Neural progenitor cell (in vitro differentiated cells): ENCODE data around the gene ADTRP.

Experiments
- EZH2 ChIP-seq: fragments of 200-600 bp; sonication (generic); IDR thresholded peaks from 2 replicates; pipeline ENCODE4 v1.6.1; 2017; ENCODE audit warnings: antibody characterized with exemption, mild to moderate bottlenecking, moderate library complexity
- TF ChIP-seq, protein P1 (sequence below): fragments of 200-600 bp; sonication (generic); IDR thresholded peaks from 2 replicates; pipeline ENCODE4 v1.5.1; 2017; ENCODE audit warnings: antibody characterized with exemption, mild to moderate bottlenecking

- TF ChIP-seq, protein P1, sequence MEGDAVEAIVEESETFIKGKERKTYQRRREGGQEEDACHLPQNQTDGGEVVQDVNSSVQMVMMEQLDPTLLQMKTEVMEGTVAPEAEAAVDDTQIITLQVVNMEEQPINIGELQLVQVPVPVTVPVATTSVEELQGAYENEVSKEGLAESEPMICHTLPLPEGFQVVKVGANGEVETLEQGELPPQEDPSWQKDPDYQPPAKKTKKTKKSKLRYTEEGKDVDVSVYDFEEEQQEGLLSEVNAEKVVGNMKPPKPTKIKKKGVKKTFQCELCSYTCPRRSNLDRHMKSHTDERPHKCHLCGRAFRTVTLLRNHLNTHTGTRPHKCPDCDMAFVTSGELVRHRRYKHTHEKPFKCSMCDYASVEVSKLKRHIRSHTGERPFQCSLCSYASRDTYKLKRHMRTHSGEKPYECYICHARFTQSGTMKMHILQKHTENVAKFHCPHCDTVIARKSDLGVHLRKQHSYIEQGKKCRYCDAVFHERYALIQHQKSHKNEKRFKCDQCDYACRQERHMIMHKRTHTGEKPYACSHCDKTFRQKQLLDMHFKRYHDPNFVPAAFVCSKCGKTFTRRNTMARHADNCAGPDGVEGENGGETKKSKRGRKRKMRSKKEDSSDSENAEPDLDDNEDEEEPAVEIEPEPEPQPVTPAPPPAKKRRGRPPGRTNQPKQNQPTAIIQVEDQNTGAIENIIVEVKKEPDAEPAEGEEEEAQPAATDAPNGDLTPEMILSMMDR: no peak
- TF ChIP-seq EZH2: no peak
These were observed 25.5 kb upstream of the ADTRP start for GRCh38 chr6:11804135-11804534.
